OCI-M2 (cell line): ENCODE data around the gene CKAP2.
"Not testable (repeated sequence)": the region's sequence is repeated elsewhere in the genome, so short reads cannot be mapped to it uniquely, and the experiment has no call there.

ENCODE experiments used
- DNase-seq: peaks from one replicate; lab custom pipeline; 2025; ENCODE audit not compliant: unreplicated experiment; lab: John Stamatoyannopoulos, UW

CKAP2 gene

GRCh38 chr13:52450793-52451116, 4.5 kb upstream of the CKAP2 start:
- no peak for DNase-seq

- DNase-seq: no peak
Observed at GRCh38 chr13:52451135-52451804, 4.0 kb upstream of the CKAP2 start.

- no peak for DNase-seq
Observed at GRCh38 chr13:52452470-52452869, 2.8 kb upstream of the CKAP2 start.

GRCh38 chr13:52454459-52454819, 839 bp upstream of the CKAP2 start:
- DNase-seq: no peak

GRCh38 chr13:52455677-52456041, 381 bp downstream of the CKAP2 start:
- no peak for DNase-seq

GRCh38 chr13:52459668-52460067, 4.4 kb downstream of the CKAP2 start:
- no peak for DNase-seq

GRCh38 chr13:52461265-52461664, 6.0 kb downstream of the CKAP2 start:
- DNase-seq: no peak

- DNase-seq: no peak
Observed at GRCh38 chr13:52463526-52463925, 8.2 kb downstream of the CKAP2 start.

GRCh38 chr13:52468487-52468886, 13.2 kb downstream of the CKAP2 start:
- DNase-seq: not testable (repeated sequence)

- not testable (repeated sequence) for DNase-seq
Observed at GRCh38 chr13:52480677-52481428, 25.6 kb downstream of the CKAP2 start.

GRCh38 chr13:52487078-52487477, 31.8 kb downstream of the CKAP2 start:
- not testable (repeated sequence) for DNase-seq

- DNase-seq: not testable (repeated sequence)
Observed at GRCh38 chr13:52488763-52489162, 33.5 kb downstream of the CKAP2 start.

- not testable (repeated sequence) for DNase-seq
Observed at GRCh38 chr13:52491015-52491414, 35.7 kb downstream of the CKAP2 start.

- DNase-seq: not testable (repeated sequence)
Observed at GRCh38 chr13:52494241-52494640, 39.0 kb downstream of the CKAP2 start.

- DNase-seq: not testable (repeated sequence)
Observed at GRCh38 chr13:52497979-52498378, 42.7 kb downstream of the CKAP2 start.

GRCh38 chr13:52502277-52502676, 47.0 kb downstream of the CKAP2 start:
- DNase-seq: not testable (repeated sequence)

- not testable (repeated sequence) for DNase-seq
Observed at GRCh38 chr13:52505843-52506242, 50.6 kb downstream of the CKAP2 start.

- DNase-seq: not testable (repeated sequence)
Observed at GRCh38 chr13:52509532-52509931, 54.3 kb downstream of the CKAP2 start.

GRCh38 chr13:52510221-52510797, 55.0 kb downstream of the CKAP2 start:
- DNase-seq: not testable (repeated sequence)

- not testable (repeated sequence) for DNase-seq
Observed at GRCh38 chr13:52511598-52511997, 56.3 kb downstream of the CKAP2 start.

GRCh38 chr13:52513957-52514596, 58.8 kb downstream of the CKAP2 start:
- not testable (repeated sequence) for DNase-seq

- DNase-seq: not testable (repeated sequence)
Observed at GRCh38 chr13:52523323-52523722, 68.0 kb downstream of the CKAP2 start.
